ENCODE results near the gene TXK. TPM values are rescaled to one million over a fixed set of nuclear protein-coding genes. Genes with fewer than 3 reads are reported as not detected.
A peak's percentile ranks its signal among the peaks of the same experiment; 100 is the strongest.

TXK gene
- total RNA-seq, 1 donor from 2014 or later: 4.7 TPM

GRCh38 chr4:48021100-48021499, 113.0 kb downstream of the TXK start:
- no peak for DNase-seq (ENCODE audit: low read depth)

- no peak for DNase-seq (ENCODE audit: low read depth)
These were observed 115.9 kb downstream of the TXK start for GRCh38 chr4:48018112-48018511.

GRCh38 chr4:48017108-48017571, 116.9 kb downstream of the TXK start:
- peak; percentile 49 for DNase-seq (ENCODE audit: low read depth)

Other genes with a start within 250 kb of the TXK start
- gene NFXL1, start 219.7 kb downstream of the TXK start, total RNA-seq: 6.8 and 17.3 TPM in 2 replicates
- 0.17 and 3.9 TPM in 2 replicates for gene CNGA1, start 117.6 kb downstream of the TXK start, total RNA-seq
- 8.6 and 11.1 TPM in 2 replicates for gene NIPAL1, start 117.5 kb downstream of the TXK start, total RNA-seq
- gene TEC, start 135.6 kb upstream of the TXK start, total RNA-seq: 4.0 and 6.1 TPM in 2 replicates
- 13.4 and 36.5 TPM in 2 replicates for gene SLAIN2, start 207.3 kb upstream of the TXK start, total RNA-seq